Measurements from ENCODE around the gene DENND1A. TPM values are rescaled to one million over a fixed set of nuclear protein-coding genes. Genes with fewer than 3 reads are reported as not detected.
A peak's percentile ranks its signal among the peaks of the same experiment; 100 is the strongest.

The DENND1A gene
- total RNA-seq, 1 donor from 2014 or later, result 48.1 TPM

- no peak overlapping the region for H3K4me3 ChIP-seq
- peaks cover 7% of the 10 kb centered on the region for H4K20me1 ChIP-seq (ENCODE audit: low read depth)
- no peaks in the 10 kb centered on the region for H3K36me3 Mint-ChIP-seq
- H3K27me3 Mint-ChIP-seq (ENCODE audit: insufficient read depth, low read depth), result peaks cover 8% of the 10 kb centered on the region
- H3K36me3 ChIP-seq, result no peaks in the 10 kb centered on the region
- no peaks in the 10 kb centered on the region for H3K79me2 ChIP-seq (ENCODE audit: low read depth)
- peaks cover 26% of the 10 kb centered on the region for H3K4me1 Mint-ChIP-seq
- no peak overlapping the region for H2AFZ ChIP-seq (replicated peaks)
- H3K9me3 Mint-ChIP-seq, result no peaks in the 10 kb centered on the region
- TF ChIP-seq CTCF (IDR thresholded peaks at IDR 0.05) (no peak), EZH2 (IDR thresholded peaks at IDR 0.05) (no peak), EZH2phosphoT487 (IDR thresholded peaks at IDR 0.05) (no peak)
- no peak overlapping the region for H3K4me3 Mint-ChIP-seq
- peaks cover 45% of the 10 kb centered on the region for H3K4me1 ChIP-seq
- no peaks in the 10 kb centered on the region for H3K27me3 ChIP-seq
- no peak overlapping the region for H3K27ac Mint-ChIP-seq
- peak overlapping the region; percentile 80 for H3K27ac ChIP-seq
- no peak overlapping the region for H3K9ac ChIP-seq
- H3K4me2 ChIP-seq, result peak overlapping the region; percentile 63
- peak; percentile 70 for DNase-seq (ENCODE audit: low spot score)
- H3F3A ChIP-seq (ENCODE audit: low read depth), result peaks cover 20% of the 10 kb centered on the region
- no peaks in the 10 kb centered on the region for H3K9me3 ChIP-seq (ENCODE audit: low read depth)
Observed at GRCh38 chr9:123457583-123457982, 472.3 kb downstream of the DENND1A start.

DNA sequence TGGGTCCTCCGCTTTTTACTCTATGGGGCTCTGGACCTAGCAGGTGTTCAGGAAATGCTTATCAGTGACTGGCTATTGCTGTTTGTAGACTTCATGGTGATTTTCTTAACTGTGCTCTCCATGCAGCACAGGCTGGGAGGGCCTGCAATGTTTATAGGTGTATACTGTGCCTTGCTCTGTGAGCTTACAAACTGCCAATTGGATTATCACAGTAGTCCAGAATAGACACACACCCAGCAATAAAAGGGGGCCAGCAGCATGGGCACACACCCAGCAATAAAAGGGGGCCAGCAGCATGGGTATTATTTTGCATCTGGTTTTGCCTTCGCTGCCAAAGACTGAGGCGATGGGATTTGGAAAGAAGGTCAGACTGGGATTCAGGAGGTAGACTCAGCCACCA, 473.9 kb downstream of the DENND1A start:
- Histone ChIP-seq H3F3A (ENCODE audit: low read depth) (peaks cover 16% of the 10 kb centered on the region), H4K20me1 (ENCODE audit: low read depth) (peaks cover 7% of the 10 kb centered on the region), H3K9ac (no peak overlapping the region), H2AFZ (replicated peaks) (no peak overlapping the region), H3K4me3 (no peak overlapping the region), H3K79me2 (ENCODE audit: low read depth) (no peaks in the 10 kb centered on the region), H3K27me3 (no peaks in the 10 kb centered on the region), H3K36me3 (no peaks in the 10 kb centered on the region), H3K9me3 (ENCODE audit: low read depth) (no peaks in the 10 kb centered on the region), H3K4me1 (peaks cover 45% of the 10 kb centered on the region), H3K27ac (no peak overlapping the region), H3K4me2 (no peak overlapping the region)
- TF ChIP-seq EZH2phosphoT487 (IDR thresholded peaks at IDR 0.05) (no peak), EZH2 (IDR thresholded peaks at IDR 0.05) (no peak), CTCF (IDR thresholded peaks at IDR 0.05) (no peak)
- Mint-ChIP-seq H3K4me1 (peaks cover 22% of the 10 kb centered on the region), H3K36me3 (peaks cover 2% of the 10 kb centered on the region), H3K27me3 (ENCODE audit: insufficient read depth, low read depth) (peaks cover 6% of the 10 kb centered on the region), H3K4me3 (no peak overlapping the region), H3K27ac (no peak overlapping the region), H3K9me3 (no peaks in the 10 kb centered on the region)
- no peak for DNase-seq (ENCODE audit: low spot score)

GRCh38 chr9:123455187-123455586, 474.7 kb downstream of the DENND1A start:
- H3K4me3 ChIP-seq, result no peak overlapping the region
- no peaks in the 10 kb centered on the region for H3K27me3 ChIP-seq
- H3K27ac ChIP-seq, result no peak overlapping the region
- no peaks in the 10 kb centered on the region for H3K79me2 ChIP-seq (ENCODE audit: low read depth)
- Mint-ChIP-seq H3K27ac (no peak overlapping the region), H3K4me1 (peaks cover 21% of the 10 kb centered on the region), H3K36me3 (peaks cover 2% of the 10 kb centered on the region), H3K9me3 (no peaks in the 10 kb centered on the region), H3K27me3 (ENCODE audit: insufficient read depth, low read depth) (peaks cover 6% of the 10 kb centered on the region), H3K4me3 (no peak overlapping the region)
- no peak overlapping the region for H2AFZ ChIP-seq (replicated peaks)
- H3K9me3 ChIP-seq (ENCODE audit: low read depth), result no peaks in the 10 kb centered on the region
- TF ChIP-seq EZH2phosphoT487 (IDR thresholded peaks at IDR 0.05), result no peak
- no peak for TF ChIP-seq EZH2 (IDR thresholded peaks at IDR 0.05)
- TF ChIP-seq CTCF (IDR thresholded peaks at IDR 0.05), result no peak
- peaks cover 7% of the 10 kb centered on the region for H4K20me1 ChIP-seq (ENCODE audit: low read depth)
- peaks cover 44% of the 10 kb centered on the region for H3K4me1 ChIP-seq
- no peak overlapping the region for H3K9ac ChIP-seq
- H3K4me2 ChIP-seq, result no peak overlapping the region
- H3F3A ChIP-seq (ENCODE audit: low read depth), result peaks cover 13% of the 10 kb centered on the region
- H3K36me3 ChIP-seq, result no peaks in the 10 kb centered on the region
- no peak for DNase-seq (ENCODE audit: low spot score)
